NT2/D1 (cell line): Measurements from ENCODE around the gene CDK5RAP2.

ENCODE experiments used
- YY1 ChIP-seq: IDR thresholded peaks from 2 replicates; pipeline ENCODE4 v1.6.1; 2011; ENCODE audit not compliant: insufficient read length, insufficient read depth
- ZNF274 ChIP-seq: IDR thresholded peaks from 2 replicates; pipeline ENCODE4 v1.6.1; 2011; ENCODE audit warnings: mild to moderate bottlenecking, low read depth, low read length

- TF ChIP-seq ZNF274 (no peak), YY1 (no peak)
These were observed 174.8 kb downstream of the CDK5RAP2 start for GRCh38 chr9:120405134-120405533.
